Suppressor macrophage treated with lipopolysaccharide for 4 hours (primary cell): ENCODE measurements around the gene N4BP2.
A peak's percentile ranks its signal among the peaks of the same experiment; 100 is the strongest.
"Not testable (repeated sequence)": the region's sequence is repeated elsewhere in the genome, so short reads cannot be mapped to it uniquely, and the experiment has no call there.

Experiments used
- DNase-seq: peaks from one replicate; pipeline ENCODE4 v3.0.0-alpha.2; 2020

Gene N4BP2

DNA sequence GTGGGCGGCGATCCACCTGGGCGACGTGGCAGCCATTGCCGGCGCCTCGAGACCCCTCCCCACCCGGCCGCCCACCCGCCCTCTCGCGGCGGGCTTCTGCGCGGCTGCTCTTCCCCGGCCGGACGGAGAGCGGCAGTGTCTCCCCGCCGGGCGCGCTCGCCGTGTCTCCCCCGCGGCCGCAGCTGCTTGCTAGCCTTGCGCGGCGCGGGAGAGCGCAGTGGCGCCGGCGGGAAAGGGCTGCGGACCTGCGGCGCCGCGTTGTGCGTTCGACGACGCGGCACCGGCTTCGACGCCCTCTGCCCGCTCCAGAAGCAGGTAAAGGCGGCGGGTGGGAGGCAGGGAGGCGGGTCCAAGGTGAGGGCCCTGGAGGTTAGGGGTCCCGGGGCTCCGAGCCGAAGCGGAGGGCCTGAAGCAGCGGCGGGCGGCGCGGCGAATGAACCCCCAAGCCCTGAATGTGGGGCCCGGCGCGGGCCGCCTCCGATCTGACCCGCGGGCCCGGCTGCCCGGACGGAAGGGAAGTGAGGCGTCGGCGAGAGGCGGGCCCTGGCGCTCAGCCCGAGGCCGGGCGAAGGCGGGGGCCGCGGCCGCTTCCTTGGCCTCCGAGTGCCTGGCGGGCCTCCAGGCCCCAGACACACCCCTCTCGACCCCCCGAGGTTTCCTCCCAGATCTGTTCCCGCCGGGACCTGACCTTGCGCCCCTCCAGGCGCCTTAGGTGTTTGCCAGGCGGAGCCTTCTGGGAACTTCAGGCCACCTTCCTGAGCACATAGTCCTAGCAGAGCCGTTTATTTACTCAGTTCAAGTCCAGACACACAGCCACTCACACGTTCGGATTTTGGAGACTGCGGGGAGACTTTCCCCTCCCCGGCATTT, at the start of gene N4BP2:
Gene N4BP2, plus strand, starts transcription at position 135 of the 870 bp plus-strand sequence. CDS start 40,491 bp downstream, outside the sequence.
- peak; percentile 88 for DNase-seq

DNA sequence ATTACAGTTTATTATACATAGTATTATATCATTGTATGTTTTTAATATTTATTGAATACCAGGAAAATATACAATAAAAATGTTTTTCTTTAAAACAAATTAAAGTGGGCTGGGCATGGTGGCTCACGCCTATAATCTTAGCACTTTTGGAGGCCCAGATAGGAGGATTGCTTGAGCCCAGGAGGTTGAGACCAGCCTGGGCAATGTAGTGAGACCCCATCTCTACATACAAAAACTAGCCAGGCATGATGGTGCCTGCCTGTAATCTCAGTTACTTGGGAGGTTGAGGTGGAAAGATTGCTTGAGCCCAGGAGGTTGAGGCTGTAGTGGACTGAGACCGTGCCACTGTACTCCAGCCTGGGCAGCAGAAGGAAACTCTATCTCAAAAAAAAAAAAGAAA, 40.6 kb upstream of the N4BP2 start:
- no peak for DNase-seq

DNA sequence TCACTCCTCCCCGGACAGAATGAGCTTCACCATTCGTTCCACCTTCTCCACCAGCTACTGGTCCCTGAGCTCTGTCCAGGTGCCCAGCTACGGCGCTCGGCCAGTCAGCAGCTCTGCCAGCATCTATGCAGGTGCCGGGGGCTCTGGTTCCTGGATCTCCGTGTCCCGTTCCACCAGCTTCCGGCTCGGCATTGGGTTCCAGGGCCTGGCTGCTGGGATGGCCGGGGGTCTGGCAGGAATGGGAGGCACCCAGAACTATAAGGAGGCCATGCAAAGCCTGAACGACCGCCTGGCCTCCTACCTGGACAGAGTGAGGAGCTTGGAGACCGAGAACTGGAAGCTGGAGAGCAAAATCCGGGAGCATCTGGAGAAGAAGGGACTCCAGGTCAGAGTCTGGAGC, 36.4 kb upstream of the N4BP2 start:
- DNase-seq, result no peak

DNA sequence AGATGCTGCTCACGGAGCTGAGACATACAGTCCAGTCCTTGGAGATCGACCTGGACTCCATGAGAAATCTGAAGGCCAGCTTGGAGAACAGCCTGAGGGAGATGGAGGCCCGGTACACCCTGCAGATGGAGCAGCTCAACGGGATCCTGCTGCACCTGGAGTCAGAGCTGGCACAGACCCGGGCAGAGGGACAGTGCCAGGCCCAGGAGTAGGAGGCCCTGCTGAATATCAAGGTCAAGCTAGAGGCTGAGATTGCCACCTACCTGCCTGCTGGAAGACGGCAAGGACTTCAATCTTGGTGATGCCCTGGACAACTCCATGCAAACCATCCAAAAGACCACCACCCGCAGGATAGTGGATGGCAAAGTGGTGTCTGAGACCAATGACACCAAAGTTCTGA, 35.5 kb upstream of the N4BP2 start:
- DNase-seq, result not testable (repeated sequence)

DNA sequence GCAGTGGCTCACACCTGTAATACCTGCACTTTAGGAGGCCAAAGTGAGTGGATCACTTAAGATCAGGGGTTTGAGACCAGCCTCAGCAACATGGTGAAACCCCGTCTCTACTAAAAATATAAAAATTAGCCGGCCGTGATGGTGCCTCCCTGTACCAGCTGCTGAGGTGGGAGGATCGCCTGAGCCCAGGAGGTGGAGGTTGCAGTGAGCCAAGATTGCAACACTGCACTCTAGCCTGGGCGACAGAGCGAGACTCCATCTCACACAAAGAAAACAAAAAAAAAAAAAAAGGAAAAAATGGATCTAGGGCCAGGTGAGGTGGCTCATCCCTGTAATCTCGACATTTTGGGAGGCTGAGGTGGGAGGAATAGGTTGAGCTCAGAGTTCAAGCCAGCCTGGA, 32.6 kb upstream of the N4BP2 start:
- DNase-seq, result not testable (repeated sequence)

DNA sequence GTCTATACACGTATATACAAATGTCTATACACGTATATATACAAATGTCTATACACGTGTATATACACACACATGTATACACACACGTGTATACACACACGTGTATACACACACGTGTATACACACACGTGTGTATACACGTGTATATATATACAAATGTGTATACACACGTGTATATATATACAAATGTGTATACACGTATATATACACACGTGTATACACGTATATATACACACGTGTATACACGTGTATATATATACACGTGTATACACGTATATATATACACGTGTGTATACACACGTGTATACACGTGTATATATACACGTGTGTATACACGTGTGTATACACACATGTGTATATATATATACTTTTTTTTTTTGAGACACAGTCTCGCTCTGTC, 23.9 kb upstream of the N4BP2 start:
- DNase-seq, result no peak

DNA sequence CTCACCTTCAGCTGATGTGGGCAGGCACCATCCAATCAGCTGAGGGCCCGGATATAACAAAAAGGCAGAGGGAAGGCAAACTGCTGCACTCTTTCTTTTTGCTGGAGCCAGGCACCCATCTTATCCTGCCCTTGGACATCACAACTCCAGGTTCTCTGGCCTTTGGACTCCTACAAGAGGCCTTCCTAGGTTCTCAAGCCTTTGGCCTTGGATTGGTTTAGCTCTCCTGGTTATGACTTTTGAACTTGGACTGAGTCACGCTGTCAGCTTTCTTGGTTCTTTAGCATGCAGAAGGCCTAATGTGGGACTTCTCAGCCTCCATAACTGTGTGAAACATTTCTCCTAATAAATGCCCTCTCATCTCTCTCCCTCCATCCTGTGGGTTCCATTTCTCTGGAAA, 23.0 kb upstream of the N4BP2 start:
- DNase-seq, result no peak

DNA sequence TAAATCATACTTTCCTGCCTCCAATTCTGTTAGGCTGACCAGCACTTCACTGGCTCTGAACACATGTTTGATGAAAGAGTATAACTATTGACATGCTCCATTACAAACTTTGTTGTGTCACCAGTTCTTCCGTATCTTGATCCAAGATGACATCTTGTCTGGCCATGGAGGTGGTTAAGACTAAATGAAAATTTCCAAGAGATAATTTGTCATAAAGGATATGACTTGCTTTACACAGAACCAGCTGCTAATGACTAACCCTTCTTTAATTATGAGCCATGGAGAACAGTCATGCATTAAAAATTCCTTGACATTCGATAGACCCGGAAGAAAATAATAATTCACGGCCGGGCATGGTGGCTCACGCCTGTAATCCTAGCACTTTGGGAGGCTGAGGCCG, 17.7 kb upstream of the N4BP2 start:
- peak; percentile 5 for DNase-seq

DNA sequence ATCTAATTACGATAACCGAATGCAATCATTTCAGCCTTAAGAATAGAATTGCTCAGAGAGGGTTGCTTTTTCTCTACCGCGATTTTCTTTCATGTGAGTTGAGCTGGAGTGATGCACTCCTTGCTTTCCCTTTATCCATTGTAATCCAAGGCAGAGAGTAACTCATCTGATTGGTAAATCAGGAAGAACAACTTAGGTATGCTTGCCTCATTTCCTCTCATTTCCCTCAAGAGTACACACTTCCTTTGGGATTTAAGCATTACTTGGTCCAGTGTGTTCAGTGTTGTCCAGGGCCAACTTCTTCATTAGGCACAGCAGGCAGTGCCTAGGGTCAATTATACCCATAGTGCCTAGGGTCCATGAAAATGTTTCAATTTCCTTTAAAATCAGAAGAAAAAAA, 15.7 kb upstream of the N4BP2 start:
- DNase-seq, result no peak

DNA sequence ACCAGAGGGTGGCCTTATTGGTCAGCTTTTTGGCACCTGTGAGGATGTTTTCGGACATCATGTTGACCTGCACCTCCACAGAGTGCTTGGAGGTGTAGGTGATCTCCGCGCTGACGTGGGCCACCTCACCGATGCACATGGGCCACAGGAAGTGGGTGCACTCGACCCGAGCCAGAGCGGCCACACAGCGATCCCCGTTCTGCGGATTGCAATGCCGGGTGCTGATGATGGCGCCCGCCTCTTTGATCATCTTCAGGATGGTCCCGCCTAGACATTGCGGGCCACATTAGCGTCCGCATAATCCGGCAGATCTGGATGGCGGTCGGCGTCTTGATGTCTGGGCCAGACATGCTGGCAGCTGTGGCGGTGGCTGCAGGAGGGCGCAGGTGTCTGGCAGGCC, 12.9 kb upstream of the N4BP2 start:
- DNase-seq, result no peak

DNA sequence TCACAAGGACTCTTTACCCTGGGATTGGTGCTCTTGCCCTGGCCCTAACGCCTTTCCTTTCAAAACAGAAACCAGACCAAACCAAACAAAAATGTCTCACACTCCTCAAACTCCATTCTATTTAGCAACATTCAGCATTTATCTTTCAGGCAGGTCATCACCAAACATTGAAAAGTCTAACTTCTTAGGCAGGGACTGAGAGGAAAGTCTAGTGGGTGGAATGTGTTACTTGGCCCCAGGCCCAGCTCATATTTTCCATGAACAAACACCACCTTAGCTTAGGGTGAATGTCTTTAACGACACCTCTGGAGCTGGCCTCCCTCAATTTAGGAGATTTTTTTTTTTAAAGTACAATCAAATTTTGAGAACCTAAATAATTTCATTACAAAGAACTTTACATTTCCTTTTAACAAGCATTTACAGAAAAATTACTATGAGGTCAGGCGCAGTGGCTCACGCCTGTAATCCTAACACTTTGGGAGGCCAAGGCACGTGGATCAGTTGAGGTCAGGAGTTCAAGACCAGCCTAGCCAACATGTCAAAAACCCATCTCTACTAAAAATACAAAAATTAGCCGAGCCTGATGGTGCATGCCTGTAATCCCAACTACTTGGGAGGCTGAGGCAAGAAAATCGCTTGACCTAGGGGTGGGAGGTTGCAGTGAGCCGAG, 10.2 kb upstream of the N4BP2 start:
- no peak for DNase-seq

DNA sequence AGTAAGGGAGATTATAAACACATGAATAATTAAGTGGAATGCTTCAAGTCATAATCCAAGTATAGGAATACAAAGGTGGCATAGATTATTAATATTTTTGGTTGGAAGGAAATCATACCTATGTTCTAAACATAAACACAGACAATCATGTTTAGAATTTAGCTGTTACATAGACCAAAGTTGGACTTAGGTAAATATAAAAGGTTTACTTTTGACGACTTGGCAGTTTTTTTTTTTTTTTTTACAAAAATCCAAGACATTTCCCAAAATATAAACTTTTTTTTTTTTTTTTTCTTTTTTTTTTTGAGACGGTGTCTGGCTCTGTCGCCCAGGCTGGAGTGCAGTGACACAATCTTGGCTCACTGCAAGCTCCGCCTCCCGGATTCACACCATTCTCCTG, 3.5 kb upstream of the N4BP2 start:
- no peak for DNase-seq

DNA sequence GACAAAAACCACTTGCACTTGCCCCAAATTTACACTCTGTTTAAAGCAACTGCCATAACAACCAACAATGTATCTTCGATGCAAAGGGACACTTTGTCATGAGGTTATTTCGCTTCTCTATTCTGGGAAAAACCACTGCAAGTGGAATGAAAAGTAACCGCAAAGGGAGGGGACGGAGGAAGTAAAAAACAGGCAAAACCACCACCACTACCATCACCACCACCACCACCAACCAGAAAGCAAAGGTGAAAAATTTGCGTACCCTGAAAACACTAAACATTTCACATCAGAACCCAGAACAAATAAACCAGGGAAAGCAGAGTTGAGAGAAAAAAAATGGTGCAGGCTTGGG, 1.2 kb upstream of the N4BP2 start:
- peak; percentile 87 for DNase-seq

DNA sequence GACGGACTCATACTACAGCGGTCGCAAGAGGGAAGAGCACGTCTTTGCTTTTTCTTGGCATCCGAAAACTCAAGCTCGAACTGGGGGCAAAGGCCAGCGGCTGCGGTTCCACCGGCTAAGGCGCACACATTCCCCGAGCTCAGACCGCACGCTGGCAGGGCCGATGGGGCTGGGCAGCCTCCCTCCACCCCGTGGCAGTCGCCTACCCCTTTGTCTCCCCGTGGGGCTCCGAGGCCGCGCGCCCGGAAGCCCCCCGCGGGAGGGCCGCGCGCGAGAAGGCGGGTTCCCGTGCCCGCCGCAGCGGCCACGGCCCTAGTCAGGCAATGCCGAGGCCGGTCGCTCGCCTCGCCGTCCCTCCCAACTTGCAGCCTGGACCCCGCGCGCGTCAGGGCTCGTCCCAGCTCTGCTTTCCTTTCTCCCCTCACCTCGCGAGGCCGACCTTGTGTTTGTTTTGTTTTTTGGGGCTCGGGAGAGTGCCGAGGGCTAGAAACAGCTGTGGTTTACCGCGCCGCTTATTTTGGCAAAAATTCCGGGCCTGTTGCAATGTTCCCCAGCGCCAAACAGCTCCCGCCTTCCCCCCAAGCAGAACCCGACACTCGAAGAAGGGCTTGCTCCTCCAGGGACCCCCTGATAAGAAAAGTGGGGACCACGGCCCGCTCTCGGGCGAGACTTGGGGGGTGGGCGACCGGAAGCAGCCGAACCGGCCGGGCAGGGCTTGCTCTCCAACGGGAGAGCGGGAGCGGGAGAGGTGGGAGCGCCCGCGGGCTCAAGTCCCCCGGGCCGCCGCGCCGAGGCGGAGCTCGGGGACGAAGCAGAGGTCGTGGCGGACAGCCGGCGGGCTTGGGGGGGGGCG, 561 bp upstream of the N4BP2 start:
- no peak for DNase-seq

DNA sequence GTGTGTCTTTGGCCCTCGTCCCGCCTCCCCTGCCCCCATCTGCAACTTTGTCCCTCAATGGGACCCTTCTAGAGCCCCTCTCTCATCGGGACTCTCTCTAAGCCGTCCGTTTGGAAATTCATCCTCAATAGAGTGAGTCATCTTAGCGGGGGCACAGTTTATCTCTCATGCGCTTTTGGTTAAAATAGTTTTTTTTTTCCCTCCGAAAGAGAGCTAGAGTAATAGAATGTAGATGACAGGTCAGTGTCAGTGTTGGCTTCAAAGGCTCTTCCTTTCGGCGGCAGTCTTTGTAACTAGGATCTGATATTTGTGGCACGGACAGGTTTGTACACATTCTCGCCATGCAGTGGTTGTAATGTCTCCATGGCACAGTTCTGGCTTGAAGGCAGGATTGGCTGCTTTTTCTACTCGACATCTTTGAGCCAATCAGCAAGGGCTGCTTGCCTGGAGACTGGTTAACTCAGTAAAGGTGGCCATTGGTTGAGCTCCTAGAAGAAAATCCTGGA, 989 bp downstream of the N4BP2 start:
- DNase-seq, result peak; percentile 84

DNA sequence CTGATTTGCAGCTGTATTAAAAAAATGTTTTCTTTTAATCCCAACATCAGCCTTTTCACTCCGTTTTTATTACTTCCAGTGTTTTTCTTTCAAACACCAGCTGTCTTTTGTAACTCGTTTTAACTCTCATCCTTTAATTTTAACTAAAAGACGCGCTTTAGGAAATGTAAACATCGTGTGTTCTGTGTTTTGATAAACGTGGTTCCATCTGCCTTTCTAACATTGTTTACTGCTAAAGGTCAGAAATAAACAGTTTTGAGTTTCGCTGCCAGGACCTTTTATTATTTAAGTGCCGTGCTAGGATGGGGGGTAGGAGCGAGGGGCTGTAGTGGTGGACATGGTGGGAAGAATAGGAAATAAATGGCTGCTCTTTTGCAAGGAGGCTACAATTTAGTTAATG, 1.5 kb downstream of the N4BP2 start:
- DNase-seq, result no peak

DNA sequence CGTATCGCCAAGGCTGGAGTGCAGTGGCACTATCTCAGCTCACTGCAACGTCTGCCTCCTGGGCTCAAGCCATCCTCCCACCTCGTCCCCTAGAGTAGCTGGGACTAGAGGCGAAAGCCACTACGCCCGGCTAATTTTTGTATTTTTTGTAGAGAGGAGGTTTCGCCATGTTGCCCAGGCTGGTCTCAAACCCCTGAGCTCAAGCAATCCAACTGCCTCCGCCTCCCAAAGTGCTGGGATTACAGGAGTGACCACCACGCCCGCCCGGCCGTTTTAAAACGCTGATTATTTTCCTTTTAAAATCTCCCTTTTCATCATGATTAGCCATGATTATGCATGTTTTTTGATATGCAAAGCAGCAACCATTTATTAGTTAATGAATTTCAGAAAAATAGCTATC, 2.2 kb downstream of the N4BP2 start:
- DNase-seq, result no peak

DNA sequence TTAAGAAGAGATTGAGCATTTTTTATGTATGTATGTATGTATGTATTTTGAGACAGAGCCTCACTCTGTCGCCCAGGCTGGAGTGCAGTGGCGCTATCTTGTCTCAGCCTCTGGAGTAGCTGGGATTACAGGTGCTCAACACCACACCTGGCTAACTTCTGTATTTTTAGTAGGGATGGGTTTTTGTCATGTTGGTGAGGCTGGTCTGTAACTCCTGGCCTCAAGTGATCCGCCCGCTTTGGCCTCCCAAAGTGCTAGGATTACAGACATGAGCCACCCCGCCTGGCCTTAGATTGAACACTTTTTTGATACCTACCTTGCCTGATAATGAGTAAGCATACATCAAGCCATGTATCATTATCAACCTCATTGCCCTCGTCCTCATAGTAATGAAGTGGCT, 2.7 kb downstream of the N4BP2 start:
- DNase-seq, result no peak

DNA sequence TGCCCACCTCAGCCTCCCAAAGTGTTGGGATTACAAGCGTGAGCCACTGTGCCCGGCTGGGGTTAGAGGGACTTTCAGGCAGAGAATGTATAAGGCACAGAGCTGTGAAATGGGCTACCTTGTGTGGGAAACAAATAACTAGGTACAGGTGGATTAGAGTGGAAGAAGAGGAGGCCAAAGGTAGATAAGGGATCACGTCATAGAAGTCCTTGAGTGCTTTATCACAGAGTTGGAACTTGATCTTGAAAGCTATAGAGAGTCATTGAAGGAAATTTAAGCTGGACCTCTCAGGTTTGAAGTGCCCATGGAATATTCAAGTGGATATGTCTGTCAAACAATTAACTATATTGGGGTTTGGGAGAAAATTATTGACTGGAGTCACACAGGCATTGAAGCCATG, 8.4 kb downstream of the N4BP2 start:
- DNase-seq, result no peak

DNA sequence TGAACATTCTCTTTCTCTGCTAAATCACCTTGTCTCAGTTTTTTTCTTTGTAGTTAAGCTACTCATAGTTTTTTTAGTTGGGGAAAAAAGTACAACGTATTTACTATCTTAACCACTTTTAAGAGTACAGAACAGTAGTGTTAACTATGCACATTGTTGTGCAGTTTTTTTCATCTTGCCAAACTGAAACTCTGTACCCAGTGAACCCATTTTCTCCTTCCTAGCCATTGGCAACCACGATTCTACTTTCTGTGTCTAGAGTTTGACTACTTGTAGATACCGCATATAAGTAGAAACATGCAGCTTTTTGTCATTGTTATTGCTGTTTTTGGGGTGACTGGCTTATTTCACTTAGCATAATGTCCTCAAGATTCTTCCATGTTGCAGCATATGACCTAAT, 10.0 kb downstream of the N4BP2 start:
- DNase-seq, result peak; percentile 2

DNA sequence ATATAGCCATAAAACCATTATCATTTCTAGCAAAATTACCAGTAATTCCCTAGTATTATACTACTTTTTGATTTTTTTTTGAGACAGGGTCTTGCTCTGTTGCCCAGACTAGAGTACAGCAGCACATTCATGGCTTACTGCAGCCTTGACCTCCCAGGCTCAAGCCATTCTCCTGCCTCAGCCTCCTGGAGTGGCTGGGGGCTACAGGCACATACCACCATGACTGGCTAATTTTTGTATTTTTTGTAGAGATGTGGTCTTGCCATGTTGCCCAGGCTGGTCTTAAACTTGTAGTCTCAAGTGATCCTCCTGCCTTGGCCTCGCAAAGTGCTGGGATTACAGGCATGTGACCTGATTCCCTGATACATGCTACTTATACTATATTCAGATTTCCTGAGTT, 13.7 kb downstream of the N4BP2 start:
- no peak for DNase-seq

DNA sequence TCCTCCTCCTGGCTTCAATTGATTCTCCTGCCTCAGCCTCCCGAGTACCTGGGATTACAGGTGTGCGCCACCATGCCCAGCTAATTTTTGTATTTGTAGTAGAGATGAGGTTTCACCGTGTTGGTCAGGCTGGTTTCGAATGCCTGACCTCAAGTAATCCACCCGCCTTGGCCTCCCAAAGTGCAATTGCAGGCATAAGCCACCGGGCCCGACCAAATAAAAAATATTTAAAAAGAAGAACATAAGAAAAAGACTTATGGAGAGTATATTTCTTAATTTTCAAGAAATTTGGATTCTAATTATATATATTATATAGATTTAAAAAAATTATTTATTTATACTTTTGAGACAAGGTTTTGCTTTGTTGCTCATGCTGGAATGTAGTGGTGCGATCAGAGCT, 29.8 kb downstream of the N4BP2 start:
- no peak for DNase-seq

DNA sequence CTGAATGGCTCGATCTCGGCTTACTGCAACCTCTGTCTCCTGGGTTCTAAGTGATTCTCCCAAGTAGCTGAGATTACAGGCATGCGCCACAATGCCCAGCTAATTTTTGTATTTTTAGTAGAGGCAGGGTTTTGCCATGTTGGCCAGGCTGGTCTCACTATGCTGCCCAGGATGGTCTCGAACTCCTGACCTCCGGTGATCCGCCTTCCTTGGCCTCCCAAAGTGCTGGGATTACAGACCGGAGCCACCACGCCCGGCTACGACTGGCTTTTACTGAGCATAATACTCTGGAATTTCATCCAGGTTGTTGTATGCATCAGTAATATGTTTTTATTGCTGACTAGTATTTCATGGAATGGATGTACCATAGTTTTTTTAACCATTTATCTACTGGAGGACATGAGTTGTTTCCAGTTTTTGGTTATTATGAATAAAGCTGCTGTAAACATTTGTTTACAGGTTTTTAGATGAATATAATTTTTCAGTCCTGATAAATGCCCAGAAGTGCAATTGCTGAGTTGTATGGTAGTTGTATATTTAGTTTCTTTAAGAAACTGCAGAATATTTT, 31.2 kb downstream of the N4BP2 start:
- DNase-seq, result no peak
